Lung (tissue), 12 donors: ENCODE results near the gene CACNA1S. TPM values are rescaled to one million over a fixed set of nuclear protein-coding genes. Genes with fewer than 3 reads are reported as not detected.

ENCODE experiments used
- ATAC-seq: fragments of 200-7000 bp; cut with Tn5 transposase; one replicate; pipeline ENCODE4 v1.9.1; 2020; ENCODE audit warnings: moderate number of reproducible peaks; ENCODE audit not compliant: insufficient read depth, low FRiP score
- DNase-seq, 3 donors: peaks; one replicate each; pipeline ENCODE4 v3.0.0-alpha.2; 2013 to 2017
- H3K27ac ChIP-seq, 2 donors: one replicate each; pipeline ENCODE4 v1.5.1; 2013; ENCODE audit warnings: mild to moderate bottlenecking in 2 of 2, moderate library complexity in 2 of 2, control low read depth in 1 of 2, inconsistent platforms in 1 of 2, low read depth in 1 of 2, low read length in 1 of 2
- H3K27me3 ChIP-seq, 3 donors: one replicate each; pipeline ENCODE4 v1.5.1; 2013; ENCODE audit warnings: low read length in 2 of 3; ENCODE audit not compliant: control insufficient read depth in 3 of 3, insufficient read depth in 3 of 3
- H3K36me3 ChIP-seq, 4 donors: one replicate each; pipeline ENCODE4 v1.5.1; 2013; ENCODE audit warnings: low read length in 4 of 4, mild to moderate bottlenecking in 1 of 4, moderate library complexity in 1 of 4; ENCODE audit not compliant: control insufficient read depth in 4 of 4, insufficient read depth in 4 of 4
- H3K4me1 ChIP-seq, 5 donors: one replicate each; pipeline ENCODE4 v1.5.1; 2013; ENCODE audit warnings: low read length in 5 of 5, mild to moderate bottlenecking in 2 of 5, moderate library complexity in 1 of 5; ENCODE audit not compliant: control insufficient read depth in 5 of 5, insufficient read depth in 5 of 5
- H3K4me3 ChIP-seq: one replicate; pipeline ENCODE4 v1.5.1; 2013; ENCODE audit warnings: mild to moderate bottlenecking, control low read depth, moderate library complexity
- H3K9ac ChIP-seq, 2 donors: one replicate each; pipeline ENCODE4 v1.5.1; 2013; ENCODE audit warnings: low read length in 2 of 2, control low read depth in 1 of 2; ENCODE audit not compliant: insufficient read depth in 1 of 2
- H3K9me3 ChIP-seq, 4 donors: one replicate each; pipeline ENCODE4 v1.5.1; 2013; ENCODE audit warnings: low read length in 3 of 4, mild to moderate bottlenecking in 1 of 4, moderate library complexity in 1 of 4; ENCODE audit not compliant: control insufficient read depth in 4 of 4, insufficient read depth in 3 of 4
- CTCF ChIP-seq: IDR thresholded peaks from 2 replicates; pipeline ENCODE4 v1.5.1; 2012; ENCODE audit warnings: mild to moderate bottlenecking; ENCODE audit errors: control extremely low read depth, extremely low read depth
- WGBS, 2 donors: extraction: QIAGEN DNeasy Blood & Tissue Kit; methylation state at CpG; one replicate each; pipeline ENCODE4 v1.1.7; 2013; 5-methylcytosine and 5-hydroxymethylcytosine counted together
- polyA plus RNA-seq, 2 donors: library from polyadenylated mRNA; stranded (reverse); fragments of 200-250 nt; gene quantifications; one replicate each; pipeline ENCODE4 v1.2.1, GENCODE V29; 2013
- total RNA-seq, 2 donors: library from RNA; depleted of rRNA in 1 of 2; stranded (reverse); fragments of >200 nt in 1 of 2; gene quantifications; one replicate each; pipeline ENCODE4 v1.2.1, GENCODE V29; 2014 to 2021
- donor health status: control.
- donor health status: control.
- donor health status: Bipolar disorder and iron deficiency.
- donor health status: healthy.
- donor health status: DM: yes; HTN: yes; CAD: no.

CACNA1S gene
- total and polyA plus RNA-seq, 4 donors = 0.01 to 0.20 (median 0.02) TPM; not detected in 1

- Histone ChIP-seq H3K36me3 (no peaks in the 10 kb centered on the region), H3K27me3 (no peaks in the 10 kb centered on the region), H3K4me1 (peaks cover 0 to 72% (median 32%) of the 10 kb centered on the region in 5 donors), H3K9ac (no peak overlapping the region), H3K9me3 (no peaks in the 10 kb centered on the region), H3K4me3 (no peak overlapping the region), H3K27ac (no peak overlapping the region)
- no peak for TF ChIP-seq CTCF
- ATAC-seq (no peak), DNase-seq (peak in 2 of 3 donors; percentile 53 to 55)
- WGBS, 2 donors = 74 to 80% methylated on average over 9 of the region's 9 CpGs
These were observed 95.0 kb downstream of the CACNA1S start for GRCh38 chr1:201016943-201017827.

GRCh38 chr1:201016211-201016651 is 96.0 kb downstream of the CACNA1S start:
- no peak for TF ChIP-seq CTCF
- Histone ChIP-seq H3K4me3 (no peak overlapping the region), H3K4me1 (peaks cover 0 to 70% (median 39%) of the 10 kb centered on the region in 5 donors), H3K27me3 (no peaks in the 10 kb centered on the region), H3K36me3 (peaks cover 0 to 1% (median 0%) of the 10 kb centered on the region in 4 donors), H3K9me3 (no peaks in the 10 kb centered on the region), H3K9ac (peak overlapping the region in 1 of 2 donors; percentile 33), H3K27ac (no peak overlapping the region)
- WGBS, 2 donors = 14 to 19% methylated on average over 10 of the region's 10 CpGs
- DNase-seq (peak; percentile 76 to 84 (median 78)), ATAC-seq (no peak)

- H3K9ac ChIP-seq = peak overlapping the region in 1 of 2 donors; percentile 33
- WGBS, 2 donors = 36 to 38% methylated on average over 5 of the region's 5 CpGs
- peaks cover 0 to 65% (median 41%) of the 10 kb centered on the region in 5 donors for H3K4me1 ChIP-seq
- H3K27ac ChIP-seq = no peak overlapping the region
- DNase-seq (no peak), ATAC-seq (no peak)
- H3K4me3 ChIP-seq = no peak overlapping the region
- no peaks in the 10 kb centered on the region for H3K27me3 ChIP-seq
- no peaks in the 10 kb centered on the region for H3K9me3 ChIP-seq
- no peak for TF ChIP-seq CTCF
- peaks cover 0 to 5% (median 0%) of the 10 kb centered on the region in 4 donors for H3K36me3 ChIP-seq
These were observed 96.6 kb downstream of the CACNA1S start for GRCh38 chr1:201015551-201016091.
